Measurements from ENCODE around the gene CHST2.

CHST2 gene

GRCh38 chr3:143166376-143166775 is 46.8 kb downstream of the CHST2 start:
- no peak for DNase-seq (ENCODE audit: low spot score)

- DNase-seq (ENCODE audit: low spot score) = no peak
These were observed 48.6 kb downstream of the CHST2 start for GRCh38 chr3:143167969-143168854.

GRCh38 chr3:143168855-143169192 is 49.3 kb downstream of the CHST2 start:
- no peak for DNase-seq (ENCODE audit: low spot score)

DNA sequence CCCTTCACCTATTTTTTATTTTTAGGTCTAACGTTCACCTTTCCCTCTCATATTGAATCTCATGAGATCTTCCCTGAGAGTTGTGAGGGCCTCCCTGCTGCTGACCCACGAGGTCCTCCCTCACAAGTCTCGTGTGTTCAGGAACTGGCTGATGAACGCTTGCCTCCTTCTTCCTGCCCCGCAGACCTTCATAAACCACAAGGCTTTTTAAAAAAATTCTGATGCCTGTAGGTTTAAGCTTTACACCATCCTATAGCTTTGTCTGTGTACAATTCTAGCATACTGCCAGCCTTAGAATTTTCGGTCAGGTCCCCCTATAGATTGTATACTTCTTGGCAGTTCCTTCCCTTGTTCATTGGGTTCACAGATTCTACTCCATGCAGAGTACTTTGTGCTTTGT is 50.5 kb downstream of the CHST2 start:
- DNase-seq (ENCODE audit: low spot score) = no peak

- DNase-seq (ENCODE audit: low spot score) = no peak
These were observed 51.1 kb downstream of the CHST2 start for GRCh38 chr3:143170676-143171075.

DNA sequence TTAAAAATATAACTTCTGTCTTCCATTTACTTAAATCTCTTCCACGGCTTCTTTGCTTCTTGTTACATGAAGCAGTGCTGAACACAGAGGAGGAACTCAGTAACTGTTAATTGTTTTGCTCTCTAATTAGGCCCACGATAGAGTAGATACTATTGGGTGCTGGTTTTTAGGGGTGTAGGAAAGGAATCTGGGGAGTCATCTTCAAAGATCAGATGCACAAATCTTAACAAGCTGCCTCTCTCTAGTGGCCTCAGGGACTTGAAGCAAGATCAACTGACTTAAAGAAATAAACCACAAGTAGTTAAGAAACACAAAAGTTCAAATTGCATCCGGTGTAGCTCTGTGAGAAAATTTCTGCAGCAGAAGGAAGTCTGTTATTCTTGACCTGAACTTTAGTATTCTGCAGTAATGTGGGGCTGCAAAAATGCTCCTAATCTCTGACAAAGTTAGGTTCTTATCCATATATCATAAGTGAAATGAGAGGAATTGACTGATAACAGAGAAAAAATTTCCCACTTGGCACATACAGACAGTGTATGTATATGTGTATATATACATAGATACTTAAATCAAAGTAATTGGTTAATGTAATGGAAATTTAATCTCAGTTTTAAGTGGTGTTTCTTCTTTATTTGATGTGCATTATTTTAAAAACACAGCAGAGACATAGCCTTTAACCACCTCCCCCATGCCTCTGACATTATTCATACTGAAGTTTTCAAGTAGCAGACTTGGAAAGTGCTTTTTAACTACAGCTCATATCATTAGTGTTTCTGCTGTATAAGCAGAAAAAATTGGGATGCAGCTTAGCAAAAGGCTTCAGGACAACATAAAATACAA is 51.8 kb downstream of the CHST2 start:
- DNase-seq (ENCODE audit: low spot score) = no peak

- no peak for DNase-seq (ENCODE audit: low spot score)
These were observed 52.7 kb downstream of the CHST2 start for GRCh38 chr3:143172062-143172794.

DNA sequence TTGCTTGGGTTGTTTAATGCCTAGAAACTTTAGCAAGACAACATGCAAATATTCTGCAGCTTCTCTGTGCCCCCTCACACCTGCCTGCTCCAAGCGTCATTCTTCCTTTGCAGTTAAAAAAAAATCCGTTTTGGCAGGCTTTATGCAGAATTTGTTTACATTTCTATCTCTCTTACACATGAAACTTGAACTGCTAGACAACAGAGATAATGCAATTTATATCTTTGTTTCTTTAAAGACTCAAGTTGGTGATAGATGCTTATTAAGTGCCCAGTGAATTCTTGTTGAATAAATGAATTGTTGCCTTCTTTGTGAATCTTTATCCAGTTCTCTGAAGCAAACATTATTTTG is 53.2 kb downstream of the CHST2 start:
- no peak for DNase-seq (ENCODE audit: low spot score)

DNA sequence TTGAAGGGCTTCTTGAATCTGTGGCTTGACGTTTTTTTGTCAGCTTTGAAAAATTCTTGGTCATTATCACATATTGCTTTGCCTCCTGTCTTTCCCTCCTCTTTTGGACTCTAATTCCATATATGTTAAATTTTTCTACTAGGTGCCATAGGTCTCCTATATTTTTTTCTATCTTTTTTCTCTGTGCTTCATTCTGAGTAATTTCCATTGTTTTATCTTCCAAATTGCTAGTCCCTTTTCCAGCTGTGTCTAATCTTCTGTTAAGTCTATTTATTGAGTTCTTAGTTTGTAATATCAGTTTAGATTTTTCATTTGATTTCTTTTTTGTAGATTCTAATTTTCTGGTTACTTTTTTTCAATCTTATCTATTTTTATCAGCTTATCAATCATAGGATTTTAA is 53.7 kb downstream of the CHST2 start:
- no peak for DNase-seq (ENCODE audit: low spot score)
